Left kidney (tissue), 2 donors: ENCODE measurements around the gene RAET1G. TPM values are rescaled to one million over a fixed set of nuclear protein-coding genes. Genes with fewer than 3 reads are reported as not detected.
"Not testable (repeated sequence)": the region's sequence is repeated elsewhere in the genome, so short reads cannot be mapped to it uniquely, and the experiment has no call there.

Source experiments
- DNase-seq: peaks from one replicate; pipeline ENCODE4 v3.0.0-alpha.2; 2013
- polyA plus RNA-seq: library from polyadenylated mRNA; unstranded; fragments of 120-200 nt; gene quantifications from one replicate; pipeline ENCODE4 v1.2.1, GENCODE V29; 2013; ENCODE audit not compliant: insufficient read length

Gene RAET1G
- polyA plus RNA-seq, 1 donor, result 1.4 TPM

DNA sequence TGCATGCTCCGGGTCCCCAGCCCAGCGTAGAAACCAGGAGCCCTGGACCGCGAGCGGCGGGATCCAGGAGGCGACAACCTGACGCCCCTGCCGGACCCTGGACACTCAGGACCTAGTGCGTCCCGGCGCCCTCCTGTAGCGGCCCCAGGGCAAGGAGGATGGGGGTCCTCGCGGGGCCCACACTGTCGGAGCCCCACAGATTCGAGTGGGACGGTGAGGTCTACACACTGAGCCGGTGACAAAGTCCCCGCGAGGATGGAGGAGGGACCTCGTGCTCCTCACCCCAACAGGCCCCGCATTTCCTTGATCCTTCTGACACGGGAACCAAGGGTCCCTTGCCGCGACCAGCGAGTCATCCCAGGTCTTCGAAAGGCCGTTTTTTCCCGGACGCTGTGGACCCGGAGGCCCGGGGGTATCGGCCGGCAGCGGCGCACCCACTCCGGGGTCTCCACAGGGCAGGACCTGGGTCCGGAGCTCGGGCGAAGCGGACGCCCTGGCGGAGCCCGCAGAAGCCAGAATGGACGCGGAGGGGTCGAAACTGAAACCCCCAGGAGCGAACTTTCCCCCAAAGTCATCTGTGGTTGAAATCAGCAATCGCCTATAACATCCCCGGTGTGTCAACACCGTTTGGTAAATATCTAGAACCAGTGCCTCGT is 31.5 kb upstream of the RAET1G start:
- not testable (repeated sequence) for DNase-seq

DNA sequence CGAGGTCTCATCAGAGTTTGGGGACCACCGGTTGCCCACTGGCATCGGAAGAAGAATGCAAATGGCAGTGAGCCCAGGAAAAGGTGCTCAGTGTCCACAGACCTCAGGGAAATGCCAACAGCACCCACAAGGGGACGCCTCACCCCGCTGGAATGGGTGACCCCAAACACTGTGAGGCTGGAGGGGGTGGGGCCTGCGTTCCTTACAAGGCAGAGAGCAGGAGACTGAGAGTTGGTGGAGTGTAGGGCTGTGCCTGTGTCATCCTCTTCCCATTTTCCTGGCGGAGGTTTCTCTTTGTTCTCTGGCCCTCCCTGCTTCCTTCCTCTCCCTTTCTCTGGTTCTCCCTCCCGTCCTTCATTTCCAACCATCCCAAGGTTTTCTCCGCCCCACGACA is 31.0 kb upstream of the RAET1G start:
- DNase-seq, result not testable (repeated sequence)

DNA sequence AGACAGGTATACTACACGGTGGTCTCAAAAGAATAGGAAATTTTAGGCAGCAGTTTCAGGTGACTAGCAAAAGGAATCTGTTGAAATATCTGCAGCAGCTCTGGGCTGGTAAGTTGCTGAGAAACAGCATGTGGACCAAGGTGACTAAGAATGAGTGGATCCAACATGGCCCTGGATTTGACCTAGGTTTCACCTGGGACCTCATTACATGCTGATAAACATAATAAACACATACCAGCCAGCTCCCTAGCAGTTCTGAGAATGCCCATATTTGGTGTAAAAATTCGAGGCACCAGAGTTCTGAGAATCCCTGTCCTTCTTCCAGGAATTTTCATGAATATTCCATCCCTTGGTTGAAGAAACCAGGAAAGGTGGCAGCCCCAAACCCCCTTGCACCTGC is 30.5 kb upstream of the RAET1G start:
- not testable (repeated sequence) for DNase-seq

- no peak for DNase-seq
Observed at GRCh38 chr6:149951626-149952025, 28.7 kb upstream of the RAET1G start.

GRCh38 chr6:149951096-149951495 is 28.2 kb upstream of the RAET1G start:
- DNase-seq, result no peak

GRCh38 chr6:149950423-149950822 is 27.5 kb upstream of the RAET1G start:
- no peak for DNase-seq

DNA sequence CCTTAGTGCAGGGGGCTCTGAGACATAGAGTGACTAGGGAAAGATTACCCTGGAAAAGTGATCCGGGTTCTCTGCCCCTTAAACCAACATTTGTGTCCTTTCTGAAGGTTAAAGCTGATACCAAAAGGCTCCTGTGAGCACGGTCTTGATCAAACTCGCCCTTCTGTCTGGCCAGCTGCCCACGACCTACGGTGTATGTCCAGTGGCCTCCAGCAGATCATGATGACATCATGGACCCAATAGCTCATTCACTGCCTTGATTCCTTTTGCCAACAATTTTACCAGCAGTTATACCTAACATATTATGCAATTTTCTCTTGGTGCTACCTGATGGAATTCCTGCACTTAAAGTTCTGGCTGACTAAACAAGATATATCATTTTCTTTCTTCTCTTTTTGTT is 25.7 kb upstream of the RAET1G start:
- DNase-seq, result no peak

DNA sequence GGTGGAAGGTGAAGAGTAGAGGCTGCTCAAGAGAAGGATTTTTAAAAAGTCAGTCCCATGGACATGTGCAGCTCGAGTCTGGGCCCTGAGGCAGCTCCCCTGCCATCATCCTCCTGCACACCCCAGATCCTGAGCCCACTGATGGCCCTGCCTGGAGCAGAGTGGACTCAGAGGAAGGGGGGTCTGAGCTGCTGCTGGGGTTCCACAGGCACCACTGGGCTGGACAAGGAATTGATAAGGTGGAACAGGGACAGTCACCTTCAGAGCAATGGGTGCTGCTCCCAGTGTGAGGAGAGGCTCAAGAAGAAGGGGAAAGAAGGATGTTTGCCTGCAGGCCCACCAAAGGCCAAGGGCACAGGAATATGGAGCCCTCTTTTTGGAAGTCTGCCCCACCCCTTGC is 25.1 kb upstream of the RAET1G start:
- no peak for DNase-seq

- not testable (repeated sequence) for DNase-seq
Observed at GRCh38 chr6:149947533-149947932, 24.6 kb upstream of the RAET1G start.

DNA sequence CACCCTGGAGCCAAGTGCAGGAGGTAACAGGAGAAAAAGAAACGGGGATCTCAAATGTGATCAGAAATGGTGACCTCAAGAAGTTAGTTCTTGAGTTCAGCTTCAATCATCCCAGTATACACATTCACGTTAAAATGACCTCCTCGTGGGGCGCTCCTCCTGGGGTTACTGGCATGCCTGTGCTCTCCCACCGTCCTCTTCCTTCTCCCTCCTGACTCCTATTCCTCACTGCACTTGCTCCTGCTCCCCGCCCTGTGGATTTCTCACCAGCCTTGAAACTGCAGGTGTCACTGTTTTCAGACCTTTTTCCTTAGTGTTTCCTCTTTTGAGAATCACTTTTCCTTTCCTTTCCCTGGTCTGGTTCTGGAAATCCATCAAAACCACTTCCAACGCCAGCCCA is 23.7 kb upstream of the RAET1G start:
- not testable (repeated sequence) for DNase-seq

- not testable (repeated sequence) for DNase-seq
Observed at GRCh38 chr6:149945276-149945675, 22.4 kb upstream of the RAET1G start.

GRCh38 chr6:149943321-149943720 is 20.4 kb upstream of the RAET1G start:
- DNase-seq, result not testable (repeated sequence)

GRCh38 chr6:149942461-149942829 is 19.5 kb upstream of the RAET1G start:
- DNase-seq, result no peak

- DNase-seq, result peak; percentile 78
Observed at GRCh38 chr6:149941583-149942460, 18.9 kb upstream of the RAET1G start, which contains the start of gene ULBP2. Gene ULBP2 (plus strand): TSS chr6:149942014. CDS start chr6:149942073, 59 bp downstream.

GRCh38 chr6:149940672-149940982 is 17.7 kb upstream of the RAET1G start:
- no peak for DNase-seq

GRCh38 chr6:149939909-149940671 is 17.2 kb upstream of the RAET1G start:
- no peak for DNase-seq

DNA sequence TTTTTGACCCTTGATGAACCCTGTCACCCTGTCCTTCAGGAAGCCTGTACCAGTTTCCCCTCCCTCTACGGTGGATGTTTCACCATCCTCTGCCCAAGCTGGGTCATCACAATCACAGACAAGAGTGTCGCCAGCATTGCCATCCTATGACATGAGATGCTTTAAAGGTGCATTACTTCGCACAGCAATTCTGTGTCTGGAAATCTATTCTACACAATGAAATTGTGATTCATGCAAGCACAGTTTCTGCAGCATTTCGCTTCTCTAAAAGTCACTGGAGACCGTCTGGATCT is 16.4 kb upstream of the RAET1G start:
- no peak for DNase-seq

DNA sequence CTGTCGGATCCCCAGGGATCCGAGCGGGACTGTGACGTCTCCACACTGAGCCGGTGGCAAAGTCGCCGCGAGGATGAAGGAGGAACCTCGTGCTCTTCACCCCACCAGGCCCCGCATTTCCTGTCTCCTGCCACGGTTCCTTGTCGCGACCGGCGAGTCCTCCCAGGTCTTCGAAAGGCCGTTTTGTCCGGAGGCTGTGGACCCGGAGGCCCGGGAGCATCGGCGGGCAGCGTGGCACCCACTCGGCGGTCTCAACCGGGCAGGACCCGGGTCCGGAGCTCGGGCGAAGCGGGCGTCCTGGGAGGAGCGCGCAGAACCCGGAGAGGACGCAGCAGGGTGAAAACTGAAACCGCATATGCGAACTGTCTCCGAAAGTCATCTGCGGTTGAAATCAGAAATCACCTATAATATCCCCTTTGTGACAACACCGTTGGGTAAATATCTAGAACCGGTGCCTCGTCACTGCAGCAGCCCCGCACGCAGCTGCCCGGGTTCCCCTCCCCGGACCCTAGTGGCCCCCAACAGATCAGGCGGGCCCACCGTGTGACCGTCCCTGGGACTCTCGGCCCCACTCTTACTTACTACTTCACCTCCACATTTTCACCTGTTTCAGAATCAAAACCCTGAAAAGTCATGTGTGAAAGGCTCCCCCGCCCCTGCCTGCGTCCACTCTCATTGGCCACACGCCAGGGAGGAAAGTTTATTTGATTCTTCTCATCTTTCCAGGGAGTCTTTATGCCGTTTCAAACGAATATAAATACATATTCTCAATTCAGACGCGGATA is 15.8 kb upstream of the RAET1G start:
- DNase-seq, result no peak

GRCh38 chr6:149938013-149938570 is 15.2 kb upstream of the RAET1G start:
- not testable (repeated sequence) for DNase-seq

DNA sequence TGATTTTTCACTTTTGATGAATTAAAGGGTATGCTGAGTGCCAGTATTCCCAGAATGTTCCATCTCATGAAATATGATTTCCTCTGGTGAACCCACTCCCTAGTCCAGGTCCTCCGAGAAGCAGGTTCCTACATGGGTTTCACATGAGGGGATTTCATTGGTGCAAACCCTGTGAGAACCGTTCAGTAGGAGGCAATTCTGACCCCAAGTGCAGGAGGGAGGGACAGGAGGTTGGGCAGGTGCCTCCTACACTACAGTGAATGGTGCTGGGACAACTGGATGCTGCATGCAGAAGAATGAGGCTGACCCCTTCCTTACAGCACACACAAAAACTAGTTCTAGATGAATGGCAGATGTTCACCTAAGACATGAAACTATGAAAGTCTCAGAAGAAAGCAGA is 13.8 kb upstream of the RAET1G start:
- DNase-seq, result no peak

- DNase-seq, result no peak
Observed at GRCh38 chr6:149935668-149936067, 12.7 kb upstream of the RAET1G start.

- DNase-seq, result no peak
Observed at GRCh38 chr6:149935246-149935645, 12.3 kb upstream of the RAET1G start.
